SU-DHL-6 (cell line): ENCODE results near the gene PITX2.

ENCODE experiments used
- H2AFZ ChIP-seq: fragments of 200-600 bp; sonication (generic); 2 replicates; pipeline ENCODE4 v1.6.1; 2014; ENCODE audit warnings: low read depth, mild to moderate bottlenecking, moderate library complexity, mixed read lengths, antibody characterized with exemption, low read length; ENCODE audit not compliant: severe bottlenecking
- H3F3A ChIP-seq: fragments of 200-600 bp; shearing (Covaris generic); 2 replicates; pipeline ENCODE4 v1.6.0; 2016; ENCODE audit warnings: antibody characterized with exemption, mild to moderate bottlenecking; ENCODE audit not compliant: insufficient read depth
- H3K27ac ChIP-seq: fragments of 200-600 bp; sonication (generic); 2 replicates; pipeline ENCODE4 v1.5.1; 2016; ENCODE audit warnings: low read depth, mild to moderate bottlenecking, low read length, moderate library complexity, mixed read lengths
- H3K27me3 ChIP-seq: fragments of 200-600 bp; sonication (generic), shearing (Covaris generic); 2 replicates; pipeline ENCODE4 v1.6.0; 2014; ENCODE audit warnings: mild to moderate bottlenecking, low read length
- H3K36me3 ChIP-seq: fragments of 200-600 bp; sonication (generic); 2 replicates; pipeline ENCODE4 v1.6.1; 2014; ENCODE audit warnings: mild to moderate bottlenecking, low read length, mixed read lengths
- H3K4me2 ChIP-seq: fragments of 300-600, 200-600 bp; shearing (Covaris generic), sonication (generic); 2 replicates; pipeline ENCODE4 v1.6.0; 2014; ENCODE audit warnings: low read length, low read depth, mild to moderate bottlenecking; ENCODE audit not compliant: poor library complexity, severe bottlenecking
- H3K4me3 ChIP-seq: fragments of 200-600 bp; sonication (generic); 2 replicates; pipeline ENCODE4 v1.5.1; 2014; ENCODE audit warnings: antibody characterized with exemption, low read length, mild to moderate bottlenecking, mixed read lengths; ENCODE audit not compliant: insufficient read depth, poor library complexity, severe bottlenecking
- H3K79me2 ChIP-seq: fragments of 200-600 bp; sonication (generic); 2 replicates; pipeline ENCODE4 v1.6.1; 2014; ENCODE audit warnings: mild to moderate bottlenecking, low read length, moderate library complexity; ENCODE audit not compliant: insufficient read depth
- H3K9ac ChIP-seq: fragments of 200-600 bp; sonication (generic); 2 replicates; pipeline ENCODE4 v1.7.0; 2014; ENCODE audit warnings: mild to moderate bottlenecking, low read length
- H3K9me2 ChIP-seq: fragments of 200-600 bp; sonication (generic); replicated peaks from 2 replicates; pipeline ENCODE4 v1.6.1; 2014; ENCODE audit warnings: low read length; ENCODE audit not compliant: insufficient read depth
- H3K9me3 ChIP-seq: fragments of 200-600 bp; sonication (generic); 2 replicates; pipeline ENCODE4 v1.6.1; 2014; ENCODE audit warnings: low read length, mixed read lengths; ENCODE audit not compliant: insufficient read depth
- H4K20me1 ChIP-seq: fragments of 200-600 bp; sonication (generic); 2 replicates; pipeline ENCODE4 v1.6.1; 2014; ENCODE audit warnings: low read depth, mild to moderate bottlenecking, antibody characterized with exemption, low read length, moderate library complexity, mixed read lengths
- EZH2phosphoT487 ChIP-seq: fragments of 200-600 bp; sonication (generic), shearing (Covaris generic); conservative IDR thresholded peaks from 2 replicates; pipeline ENCODE4 v1.6.1; 2018; ENCODE audit warnings: mild to moderate bottlenecking, antibody characterized with exemption, low read length, moderate library complexity, mixed read lengths
- TF ChIP-seq, protein P1 (sequence below): fragments of 200-600 bp; sonication (generic); IDR thresholded peaks from one replicate; pipeline ENCODE4 v1.5.1; 2017; ENCODE audit warnings: antibody characterized with exemption, mild to moderate bottlenecking, low read length, moderate library complexity; ENCODE audit not compliant: insufficient read depth, poor library complexity, severe bottlenecking

PITX2 gene

GRCh38 chr4:110611968-110612447, 10.9 kb downstream of the PITX2 start:
- Histone ChIP-seq H3K27me3 (no peaks in the 10 kb centered on the region), H3K9me3 (no peaks in the 10 kb centered on the region), H3K9me2 (no peaks in the 10 kb centered on the region), H3K27ac (no peak overlapping the region), H3K4me2 (no peak overlapping the region), H3K9ac (no peak overlapping the region), H4K20me1 (no peaks in the 10 kb centered on the region), H3F3A (no peaks in the 10 kb centered on the region), H2AFZ (no peak overlapping the region), H3K79me2 (no peaks in the 10 kb centered on the region), H3K4me3 (no peak overlapping the region), H3K36me3 (no peaks in the 10 kb centered on the region)
- TF ChIP-seq, protein P1, sequence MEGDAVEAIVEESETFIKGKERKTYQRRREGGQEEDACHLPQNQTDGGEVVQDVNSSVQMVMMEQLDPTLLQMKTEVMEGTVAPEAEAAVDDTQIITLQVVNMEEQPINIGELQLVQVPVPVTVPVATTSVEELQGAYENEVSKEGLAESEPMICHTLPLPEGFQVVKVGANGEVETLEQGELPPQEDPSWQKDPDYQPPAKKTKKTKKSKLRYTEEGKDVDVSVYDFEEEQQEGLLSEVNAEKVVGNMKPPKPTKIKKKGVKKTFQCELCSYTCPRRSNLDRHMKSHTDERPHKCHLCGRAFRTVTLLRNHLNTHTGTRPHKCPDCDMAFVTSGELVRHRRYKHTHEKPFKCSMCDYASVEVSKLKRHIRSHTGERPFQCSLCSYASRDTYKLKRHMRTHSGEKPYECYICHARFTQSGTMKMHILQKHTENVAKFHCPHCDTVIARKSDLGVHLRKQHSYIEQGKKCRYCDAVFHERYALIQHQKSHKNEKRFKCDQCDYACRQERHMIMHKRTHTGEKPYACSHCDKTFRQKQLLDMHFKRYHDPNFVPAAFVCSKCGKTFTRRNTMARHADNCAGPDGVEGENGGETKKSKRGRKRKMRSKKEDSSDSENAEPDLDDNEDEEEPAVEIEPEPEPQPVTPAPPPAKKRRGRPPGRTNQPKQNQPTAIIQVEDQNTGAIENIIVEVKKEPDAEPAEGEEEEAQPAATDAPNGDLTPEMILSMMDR: no peak
- no peak for TF ChIP-seq EZH2phosphoT487

GRCh38 chr4:110610940-110611831, 11.7 kb downstream of the PITX2 start:
- Histone ChIP-seq H4K20me1 (no peaks in the 10 kb centered on the region), H3K9me3 (no peaks in the 10 kb centered on the region), H2AFZ (no peak overlapping the region), H3K9me2 (no peaks in the 10 kb centered on the region), H3K9ac (no peak overlapping the region), H3F3A (no peaks in the 10 kb centered on the region), H3K27me3 (no peaks in the 10 kb centered on the region), H3K36me3 (no peaks in the 10 kb centered on the region), H3K4me2 (no peak overlapping the region), H3K4me3 (no peak overlapping the region), H3K27ac (no peak overlapping the region), H3K79me2 (no peaks in the 10 kb centered on the region)
- TF ChIP-seq, protein P1: no peak
- no peak for TF ChIP-seq EZH2phosphoT487

GRCh38 chr4:110610620-110610939, 12.3 kb downstream of the PITX2 start:
- Histone ChIP-seq H4K20me1 (no peaks in the 10 kb centered on the region), H3K9me3 (no peaks in the 10 kb centered on the region), H3F3A (no peaks in the 10 kb centered on the region), H3K9ac (no peak overlapping the region), H3K27ac (no peak overlapping the region), H3K36me3 (no peaks in the 10 kb centered on the region), H3K27me3 (no peaks in the 10 kb centered on the region), H3K4me2 (no peak overlapping the region), H3K4me3 (no peak overlapping the region), H3K79me2 (no peaks in the 10 kb centered on the region), H2AFZ (no peak overlapping the region), H3K9me2 (no peaks in the 10 kb centered on the region)
- TF ChIP-seq, protein P1: no peak
- TF ChIP-seq EZH2phosphoT487: no peak
